SIG-M5 treated with dmso at 0.1 percent for 504 hours (cell line): ENCODE results near the gene ITPKB.

ENCODE experiments used
- DNase-seq: peaks from one replicate; lab custom pipeline; 2025; ENCODE audit not compliant: unreplicated experiment; lab: John Stamatoyannopoulos, UW

ITPKB gene

DNA sequence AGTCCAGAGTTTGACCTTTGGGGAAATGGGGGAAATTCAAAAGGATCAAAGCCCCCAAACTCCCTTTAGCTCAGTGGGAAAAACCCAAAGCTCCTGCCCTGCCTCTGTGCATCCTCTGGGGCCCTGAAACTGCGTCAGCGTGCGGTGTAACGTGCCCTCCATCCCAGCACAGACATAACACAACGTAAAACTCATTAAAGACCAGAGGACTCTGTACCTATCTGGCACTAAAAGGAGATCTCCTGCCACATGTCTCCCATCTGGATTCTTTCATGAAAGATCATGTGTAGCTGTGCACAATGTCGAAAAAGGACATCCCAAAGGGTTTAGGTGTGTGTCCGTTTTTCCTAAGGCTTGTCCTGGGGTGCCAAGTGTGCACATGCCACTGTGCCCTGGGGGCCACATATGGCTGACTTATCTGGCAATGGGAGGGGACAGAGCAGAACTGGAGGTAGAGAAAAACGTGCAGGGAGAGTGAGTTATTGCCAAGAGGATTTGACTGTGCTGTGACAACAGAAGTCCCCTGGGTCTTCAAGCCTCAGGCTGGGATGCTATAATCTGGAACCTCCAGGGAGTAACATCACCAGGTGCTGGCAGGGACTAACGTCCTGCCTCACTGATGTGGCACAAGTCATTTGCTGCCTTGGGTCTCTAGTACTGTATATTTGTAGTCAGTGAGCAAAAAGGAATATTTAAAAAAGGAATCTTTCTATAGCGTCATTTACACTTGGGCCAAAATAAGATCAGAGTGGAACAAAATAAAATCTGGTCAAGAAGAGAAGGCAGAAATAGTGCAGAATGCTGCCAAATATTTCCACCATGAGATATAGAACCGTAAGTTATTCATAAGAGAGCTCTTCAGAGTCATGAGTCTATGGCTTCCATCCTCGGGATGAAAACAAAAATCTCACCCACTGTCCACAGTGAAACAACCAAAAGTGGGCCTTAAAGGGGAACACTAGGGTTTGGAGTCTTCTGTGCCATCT is 52.3 kb downstream of the ITPKB start:
- DNase-seq: no peak

- DNase-seq: no peak
Measured at GRCh38 chr1:226685196-226685820, 53.8 kb downstream of the ITPKB start.

DNA sequence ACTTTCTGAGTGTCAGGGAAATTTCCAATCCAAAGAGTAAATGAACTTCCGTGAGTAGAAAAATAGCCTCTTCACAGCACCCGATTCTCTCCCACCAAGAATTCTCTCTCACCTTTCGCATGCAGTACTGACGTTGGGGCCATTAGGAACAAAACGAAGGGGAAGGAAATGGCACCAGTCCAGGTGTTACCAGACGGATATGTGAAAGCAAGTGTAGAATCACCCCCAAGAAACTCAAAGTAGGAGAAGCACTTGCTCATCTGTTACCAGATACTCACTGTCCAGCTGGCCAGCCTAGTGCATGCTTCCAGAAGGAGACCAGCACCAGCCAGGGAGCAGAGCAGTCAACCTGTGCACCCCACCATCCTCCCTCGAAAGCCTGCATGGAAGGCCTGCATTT is 55.1 kb downstream of the ITPKB start:
- no peak for DNase-seq

GRCh38 chr1:226682871-226683814 is 55.9 kb downstream of the ITPKB start:
- no peak for DNase-seq

DNA sequence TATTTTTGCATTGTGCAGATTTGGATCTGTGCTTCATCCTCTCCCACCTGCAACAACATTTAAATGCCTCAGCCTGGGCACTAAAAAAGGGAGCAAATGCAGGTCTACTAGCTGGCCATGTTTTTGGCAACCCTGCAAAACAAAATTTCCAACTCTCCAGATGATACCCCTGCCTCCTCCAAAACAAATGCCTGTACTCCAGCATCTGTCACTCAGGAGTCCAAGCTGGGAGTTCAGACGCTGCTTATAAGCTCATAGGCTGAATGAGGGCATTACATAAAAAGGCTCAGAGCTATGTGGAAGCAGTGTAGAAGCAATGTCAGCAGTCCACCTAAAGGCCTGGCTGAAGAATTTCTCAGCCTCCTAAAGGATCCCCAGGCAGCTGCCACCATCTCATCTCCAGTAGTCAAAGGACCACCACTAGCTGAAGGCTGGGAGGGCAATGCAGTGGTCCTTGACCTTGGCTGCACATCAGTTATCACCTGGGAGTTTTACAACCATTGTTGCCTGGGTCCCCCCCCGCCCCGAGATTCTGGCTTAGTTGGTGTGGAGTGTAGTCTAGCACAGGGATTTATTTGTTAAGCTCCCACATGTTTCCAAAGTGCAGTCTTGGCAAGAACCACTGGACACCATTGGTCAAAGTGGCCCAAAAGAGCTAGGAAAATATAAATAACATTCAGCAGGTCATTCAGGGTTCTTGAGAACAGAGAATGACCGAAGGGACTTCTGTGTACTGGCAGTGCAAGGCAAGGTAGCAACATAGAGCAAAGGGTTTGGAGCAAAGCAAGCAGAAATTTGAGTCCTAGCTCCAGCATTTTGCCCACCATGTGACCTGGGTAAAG is 57.2 kb downstream of the ITPKB start:
- no peak for DNase-seq

- no peak for DNase-seq
Measured at GRCh38 chr1:226680653-226681052, 58.4 kb downstream of the ITPKB start.

GRCh38 chr1:226679853-226680516 is 59.1 kb downstream of the ITPKB start:
- DNase-seq: peak; percentile 69

DNA sequence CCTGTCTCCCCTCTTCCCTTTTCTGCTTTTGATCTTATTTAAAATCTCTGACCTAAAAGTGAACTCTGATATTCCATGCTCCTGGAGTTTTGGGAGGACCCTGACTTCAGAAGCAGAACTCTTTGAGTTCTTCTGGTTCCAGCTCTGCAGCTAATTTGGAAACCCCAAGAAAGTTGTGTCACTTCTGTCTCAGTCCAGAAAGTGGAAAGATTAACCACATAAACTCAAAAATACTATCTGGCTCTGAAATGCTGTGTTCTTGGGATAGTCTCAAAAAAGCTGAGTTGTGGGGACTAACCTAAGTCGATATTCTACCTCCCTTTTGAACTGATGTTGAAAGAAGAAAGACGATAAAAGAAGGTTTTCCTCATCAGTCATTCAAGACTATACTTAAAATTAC is 59.8 kb downstream of the ITPKB start:
- DNase-seq: no peak

DNA sequence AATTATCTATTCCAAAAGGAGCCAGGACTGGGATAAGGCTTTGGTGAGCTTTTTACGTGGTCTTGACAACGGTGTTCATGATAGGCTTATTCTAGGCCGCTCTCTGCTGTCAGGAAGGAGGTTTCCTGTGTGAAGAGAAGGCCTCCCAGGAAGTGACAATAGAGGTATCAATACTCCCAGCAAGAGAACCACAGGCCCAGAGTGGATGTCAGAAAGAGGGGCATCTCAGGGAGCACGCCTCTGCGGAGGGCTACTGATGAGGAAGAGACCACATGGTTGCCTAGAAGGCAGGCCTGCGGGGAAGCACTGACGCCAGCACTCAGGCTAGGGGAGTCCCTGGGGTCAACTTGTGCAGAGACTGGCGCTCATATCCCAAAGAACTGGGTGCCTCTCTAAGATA is 60.4 kb downstream of the ITPKB start:
- no peak for DNase-seq

DNA sequence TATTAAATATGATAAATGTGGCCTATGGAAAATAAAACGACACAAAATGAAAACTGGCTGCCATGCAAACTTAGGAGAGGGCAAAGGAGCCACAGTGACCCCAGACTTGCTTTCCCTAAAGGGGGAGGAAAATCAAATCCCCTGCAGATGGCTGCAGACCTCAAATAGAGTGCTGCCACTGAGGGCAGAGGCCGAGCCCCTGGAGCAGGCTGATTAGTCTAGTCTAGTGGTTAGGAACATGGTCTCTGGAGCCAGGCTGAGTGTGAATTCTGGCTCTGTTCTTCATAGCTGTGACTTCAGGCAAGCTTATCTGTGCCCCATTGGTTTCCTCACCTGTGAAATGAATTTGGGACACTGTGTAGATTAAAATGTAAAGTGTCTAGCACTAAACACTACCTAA is 60.8 kb downstream of the ITPKB start:
- DNase-seq: no peak

DNA sequence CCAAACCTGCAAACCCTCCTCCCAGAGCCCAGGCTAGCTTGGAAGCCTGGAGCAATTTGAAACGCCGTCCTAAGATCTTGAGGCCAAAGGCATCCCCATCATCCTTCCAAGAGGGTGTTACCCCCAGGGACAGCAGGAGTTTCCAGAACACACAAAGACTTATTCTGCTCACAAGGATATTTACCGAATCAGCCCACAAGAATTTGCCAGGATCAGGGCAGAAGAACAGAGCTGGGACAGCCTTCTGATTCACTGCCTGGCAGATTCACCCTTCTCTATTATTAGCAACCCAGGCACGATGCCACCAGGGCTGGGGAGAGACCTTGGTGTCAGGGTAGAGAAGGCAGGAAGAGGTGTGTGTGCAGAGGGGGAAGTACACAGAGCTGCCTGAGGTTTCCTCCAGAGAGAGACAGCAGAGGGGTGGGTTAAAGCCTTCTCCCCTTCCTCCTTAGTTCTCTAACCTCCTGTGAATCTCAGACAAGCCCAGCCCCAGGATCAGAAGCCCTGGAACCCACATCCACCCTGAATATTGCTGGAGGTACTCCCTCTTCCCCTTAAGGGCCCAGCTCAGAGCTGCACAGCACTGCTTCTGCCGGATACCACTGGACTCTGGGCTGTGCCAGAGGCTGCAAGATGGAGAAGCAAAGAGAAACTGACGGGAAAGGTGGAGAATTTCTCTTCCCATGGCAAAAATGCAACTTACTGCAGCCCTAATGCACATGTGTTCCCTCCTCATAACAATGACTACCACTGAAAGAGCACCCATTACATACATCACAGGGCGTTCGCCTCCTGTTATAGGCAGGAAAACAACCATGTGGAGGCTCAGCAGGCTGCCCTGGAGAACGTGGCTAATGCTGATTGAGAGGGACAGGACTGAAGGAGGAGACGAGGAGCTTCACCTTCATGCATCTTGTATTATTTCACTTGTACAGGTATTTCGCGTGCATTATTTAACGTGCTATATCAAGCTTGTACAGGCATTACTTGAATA is 61.8 kb downstream of the ITPKB start:
- peak; percentile 50 for DNase-seq

- no peak for DNase-seq
Measured at GRCh38 chr1:226676381-226676780, 62.7 kb downstream of the ITPKB start.

- no peak for DNase-seq
Measured at GRCh38 chr1:226675715-226676357, 63.2 kb downstream of the ITPKB start.

DNA sequence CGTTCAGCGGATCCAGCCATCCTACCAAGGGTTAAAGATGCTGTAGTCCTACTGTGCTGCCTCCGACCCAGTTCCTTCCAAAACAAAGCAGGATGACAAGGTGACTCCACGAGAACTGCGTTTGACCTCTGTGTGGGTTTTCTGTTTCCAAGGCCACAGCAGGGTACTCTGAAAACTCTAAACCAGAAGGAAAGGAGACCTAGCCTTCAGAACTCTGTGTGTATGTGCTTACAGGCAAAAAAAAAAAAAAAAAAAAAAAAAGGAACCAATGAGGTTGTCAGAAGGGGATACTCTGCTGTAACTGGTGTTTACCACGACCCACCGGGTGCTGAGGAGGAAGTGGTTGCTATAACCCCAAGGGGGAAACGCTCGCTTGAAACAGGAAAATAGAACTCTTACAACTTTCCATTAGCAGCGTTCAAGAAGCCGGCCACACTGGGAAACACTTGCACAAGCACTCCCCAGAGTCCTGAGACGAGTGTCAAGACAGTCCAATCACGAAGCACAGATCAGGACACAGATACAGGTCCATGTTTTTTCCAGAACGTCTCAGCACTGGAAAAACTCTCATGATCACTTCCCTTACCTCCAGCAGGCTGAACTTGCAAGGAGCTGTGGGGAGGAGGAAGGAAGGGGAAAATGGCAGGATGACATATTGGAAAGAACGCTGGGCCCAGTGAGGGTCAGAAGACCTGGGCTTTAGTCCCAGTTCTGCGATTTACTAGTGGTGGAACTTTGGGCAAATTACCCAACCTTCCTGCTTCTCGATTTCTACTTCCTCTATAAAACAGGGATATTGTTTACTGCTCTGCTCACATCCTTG is 64.0 kb downstream of the ITPKB start:
- DNase-seq: peak; percentile 98

DNA sequence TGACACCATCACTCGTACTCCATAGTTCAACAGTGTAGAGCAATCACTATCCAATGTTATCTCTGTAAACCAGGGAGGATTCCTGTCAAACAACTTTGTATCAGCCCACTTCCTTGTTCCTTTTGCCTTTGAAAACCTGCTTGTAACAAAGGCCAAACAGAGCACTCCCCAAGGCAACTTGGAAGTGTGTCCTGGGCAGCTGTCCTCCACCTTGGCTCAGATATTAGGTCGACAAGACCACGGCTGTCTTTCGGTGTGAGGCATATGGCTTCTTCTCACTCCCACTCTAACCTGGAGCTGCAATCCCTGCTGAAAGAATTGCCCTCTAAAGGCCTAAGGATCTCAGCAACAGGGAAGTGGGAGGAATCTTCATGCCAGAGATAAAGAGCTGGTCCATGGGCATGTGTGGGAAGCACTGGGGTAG is 66.7 kb downstream of the ITPKB start:
- no peak for DNase-seq

GRCh38 chr1:226671277-226671676 is 67.8 kb downstream of the ITPKB start:
- no peak for DNase-seq

DNA sequence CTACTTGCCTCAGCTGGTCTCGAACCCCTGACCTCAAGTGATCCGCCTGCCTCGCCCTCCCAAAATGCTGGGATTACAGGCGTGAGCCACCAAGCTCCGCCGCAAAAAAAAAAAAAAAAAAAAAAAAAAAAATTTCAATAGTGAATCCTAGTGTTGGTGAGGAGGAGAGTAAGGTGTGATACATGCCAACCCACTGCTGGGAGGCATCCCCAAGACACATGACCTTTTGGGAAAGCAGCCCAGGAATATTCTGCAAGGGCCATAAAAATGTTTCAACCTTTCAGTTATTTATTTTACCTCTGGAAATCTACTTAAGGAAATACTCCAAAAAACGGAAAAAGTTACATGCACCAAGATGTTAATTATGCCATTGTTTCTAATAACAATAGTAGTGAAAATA is 69.0 kb downstream of the ITPKB start:
- DNase-seq: no peak
